Ramos (cell line): ENCODE measurements around the gene NOL3.

Source experiments
- in situ Hi-C: fragments of 300-500 bp; cut with MboI; formaldehyde crosslinking; loops from one replicate; pipeline ENCODE4 v1.14.3; 2022; ENCODE audit warnings: low sequenced_read_pairs; ENCODE audit not compliant: unreplicated experiment

The NOL3 gene

GRCh38 chr16:67201411-67202345, 31.3 kb downstream of the NOL3 start:
- in situ Hi-C loops, result no loop called here

DNA sequence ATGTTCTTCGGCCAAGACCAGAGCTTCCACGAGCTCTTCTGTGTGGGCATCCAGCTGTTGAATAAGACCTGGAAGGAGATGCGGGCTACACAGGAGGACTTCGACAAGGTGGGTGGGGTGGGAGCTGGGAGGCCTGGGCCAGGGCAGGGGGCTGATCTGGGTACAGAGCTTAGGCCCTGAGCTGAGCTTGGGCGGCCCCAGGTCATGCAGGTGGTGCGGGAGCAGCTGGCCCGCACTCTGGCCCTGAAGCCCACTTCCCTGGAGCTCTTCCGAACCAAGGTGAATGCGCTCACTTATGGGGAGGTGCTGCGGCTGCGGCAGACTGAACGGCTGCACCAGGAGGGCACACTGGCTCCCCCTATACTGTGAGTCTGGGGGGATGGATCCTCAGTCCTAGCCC, 32.1 kb downstream of the NOL3 start:
- in situ Hi-C loops, result no loop called here

- in situ Hi-C loops, result no loop called here
Measured at GRCh38 chr16:67202956-67203493, 32.7 kb downstream of the NOL3 start.

DNA sequence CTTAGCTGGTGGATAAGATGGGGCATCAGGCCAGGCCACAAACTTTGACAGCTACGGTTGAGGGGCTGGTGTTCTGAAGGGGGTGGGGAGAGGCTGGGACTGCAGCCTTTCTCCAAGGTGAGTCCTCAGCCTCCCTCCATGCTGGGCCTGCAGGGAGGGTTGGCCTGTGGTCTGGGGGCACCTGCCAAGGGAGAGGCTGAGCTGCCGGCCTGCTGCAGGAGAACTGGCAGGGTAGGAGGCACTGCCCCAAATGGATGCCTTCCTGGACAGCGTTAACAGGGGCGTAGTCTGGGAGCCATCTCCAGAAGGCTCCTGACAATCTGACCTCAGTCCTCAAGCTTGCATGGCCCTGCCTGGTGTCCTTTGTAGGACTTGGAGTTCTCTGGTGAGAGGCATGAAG, 33.7 kb downstream of the NOL3 start:
- in situ Hi-C loops, result no loop called here

DNA sequence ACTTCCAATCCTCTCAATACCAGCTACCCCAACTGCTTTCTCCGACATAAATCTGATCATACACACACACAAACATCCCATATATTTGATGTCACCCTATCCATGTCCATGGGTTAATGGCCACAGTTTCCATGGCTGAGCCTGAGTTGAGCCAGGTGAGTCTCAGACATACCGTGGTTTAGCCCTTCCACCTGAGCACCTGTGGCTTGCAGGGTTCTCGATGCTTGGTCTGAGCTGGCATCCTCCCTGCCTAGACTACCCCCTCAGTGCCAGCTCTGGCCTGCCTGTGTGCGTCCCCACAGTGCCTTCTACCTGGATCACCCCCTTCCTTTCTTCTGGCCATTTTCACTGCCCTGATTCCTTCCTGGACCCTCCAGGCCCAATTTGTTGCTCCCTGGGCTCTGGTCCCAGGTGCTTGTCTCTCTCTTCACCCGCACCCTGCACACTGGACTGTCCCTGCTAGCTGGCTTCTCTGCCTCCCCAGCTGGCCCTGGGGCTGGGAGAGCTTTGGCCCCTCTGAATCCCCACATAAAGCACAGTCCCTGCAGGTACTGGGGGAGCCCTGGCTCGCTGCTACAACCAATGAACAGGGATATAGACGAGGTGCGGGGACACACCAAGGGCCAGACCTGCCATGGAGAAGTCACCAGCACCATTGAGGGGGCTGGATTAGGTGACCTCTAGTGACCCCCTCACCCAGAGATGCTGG, 35.9 kb downstream of the NOL3 start:
- in situ Hi-C loops, result no loop called here

DNA sequence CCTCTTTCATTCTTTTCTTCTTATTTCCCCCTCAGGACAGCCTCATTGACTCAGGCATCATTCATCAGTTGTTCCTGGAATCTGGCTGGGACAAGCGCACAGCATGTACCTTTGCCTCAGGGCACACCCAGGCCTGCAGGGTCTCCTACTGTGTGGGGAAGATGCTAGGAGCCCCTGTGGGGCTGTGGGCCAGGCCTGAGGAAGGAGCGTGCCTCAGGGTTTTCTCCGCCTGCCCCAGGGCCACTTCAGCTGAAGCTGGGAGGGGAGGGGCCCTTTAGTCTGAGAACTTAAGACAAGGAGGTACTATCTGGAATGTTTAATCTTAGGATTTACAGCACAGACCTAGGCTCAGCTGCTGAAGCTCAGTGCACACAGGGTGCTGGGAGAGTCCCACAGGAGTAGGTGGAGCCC, 36.5 kb downstream of the NOL3 start:
- in situ Hi-C loops, result no loop called here

DNA sequence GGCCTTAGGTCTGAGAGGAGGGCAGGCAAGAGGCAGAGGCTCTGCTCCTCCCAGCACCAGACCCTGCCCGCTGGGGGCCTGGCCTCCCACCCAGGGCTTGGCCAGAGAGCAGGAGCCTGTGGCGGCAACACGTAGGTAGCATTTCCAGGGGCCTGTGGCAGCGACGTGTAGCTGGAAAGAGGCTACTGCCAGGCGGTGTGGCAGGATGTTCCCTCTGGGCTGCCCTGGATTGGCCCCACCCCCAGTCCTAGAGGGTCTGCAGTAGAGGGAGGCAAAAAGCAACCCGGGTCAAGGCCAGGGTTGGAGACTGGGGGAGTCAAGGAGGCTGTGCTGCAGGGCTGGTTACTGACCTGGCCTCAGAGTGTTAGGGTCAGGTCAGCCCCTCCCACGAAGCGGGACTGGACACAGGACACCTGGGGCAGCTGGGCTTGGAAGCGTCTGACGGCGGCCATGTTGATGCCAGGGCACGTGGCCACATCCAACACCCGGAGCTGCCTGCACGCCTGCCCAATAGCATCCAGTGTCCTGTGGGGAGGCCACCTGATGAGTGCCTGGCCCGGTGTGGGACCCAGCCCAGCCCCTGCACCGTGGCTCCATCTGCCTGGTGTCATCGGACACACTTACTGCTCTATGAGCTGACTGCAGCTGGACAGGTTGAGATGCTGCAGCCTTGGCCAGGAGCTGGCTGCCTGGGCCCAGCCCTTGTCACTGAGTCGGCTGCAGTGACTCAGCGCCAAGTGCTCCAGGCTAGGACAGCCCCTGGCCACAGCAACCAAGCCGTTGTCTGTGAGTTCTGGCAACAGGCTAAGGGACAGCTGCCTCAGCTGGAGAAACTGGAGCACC, 37.1 kb downstream of the NOL3 start:
- in situ Hi-C loops, result no loop called here

- in situ Hi-C loops, result no loop called here
Measured at GRCh38 chr16:67208154-67208896, 38.0 kb downstream of the NOL3 start.

DNA sequence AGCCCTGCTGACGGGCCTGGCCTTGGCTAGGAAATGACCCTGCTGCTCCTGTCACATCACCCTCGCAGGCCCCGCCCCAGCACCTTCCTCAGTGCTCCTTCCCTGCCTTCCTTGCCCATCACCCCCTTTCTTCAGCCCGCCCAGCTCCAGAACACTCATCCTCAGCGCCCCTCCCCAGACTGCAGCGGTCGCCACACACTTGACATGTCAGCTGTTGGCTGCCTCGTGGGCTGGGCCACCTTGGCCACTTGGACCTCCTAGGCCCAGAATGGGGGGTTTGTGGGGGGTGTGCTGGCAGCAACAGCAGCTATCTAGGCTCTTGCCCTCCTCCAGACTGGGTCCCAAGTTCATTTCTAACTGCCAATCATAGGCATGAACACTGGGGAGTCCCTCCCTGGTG, 39.2 kb downstream of the NOL3 start:
- in situ Hi-C loops, result no loop called here

DNA sequence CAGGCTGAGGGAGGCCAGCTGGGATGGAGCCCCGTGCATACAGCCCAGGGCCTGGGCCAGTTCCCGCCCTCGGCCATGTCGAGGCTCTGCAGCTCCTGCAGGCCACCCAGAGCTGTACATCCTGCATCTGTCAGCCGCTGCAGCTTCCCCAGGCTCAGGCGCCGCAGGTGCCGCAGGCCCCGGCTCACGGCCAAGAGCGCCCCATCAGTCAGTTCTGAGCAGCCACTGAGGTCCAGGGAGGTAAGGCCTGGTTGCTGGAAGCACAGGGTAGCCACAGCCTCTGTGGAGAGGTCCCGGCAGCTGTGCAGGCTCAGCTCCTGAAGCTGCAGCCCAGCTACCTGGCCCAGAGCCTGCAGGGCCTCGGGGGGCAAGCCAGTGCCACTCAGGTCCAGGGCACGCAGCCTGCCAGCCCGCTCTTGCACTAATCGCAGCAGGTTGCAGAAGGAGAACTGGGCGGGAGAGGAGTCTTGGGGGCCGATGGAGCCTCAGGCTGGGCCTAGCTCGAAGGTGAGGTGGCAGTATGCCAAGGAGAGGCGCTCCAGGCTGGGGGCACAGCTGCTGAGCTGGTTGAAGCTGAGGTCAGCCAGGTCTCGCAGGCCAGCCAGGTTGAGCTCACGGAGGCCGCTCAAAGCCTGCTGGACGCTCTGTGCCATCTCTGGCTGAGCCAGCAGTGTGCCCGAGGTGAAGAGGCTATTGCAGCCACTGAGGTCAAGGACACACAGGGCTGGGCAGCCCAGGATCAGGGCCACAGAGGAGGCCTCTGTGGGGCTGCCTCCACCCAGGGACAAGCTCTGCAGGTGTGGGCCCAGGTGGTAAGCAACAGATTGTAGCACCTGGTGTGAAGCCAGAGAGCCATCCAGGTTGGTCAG, 40.0 kb downstream of the NOL3 start:
- in situ Hi-C loops, result no loop called here

DNA sequence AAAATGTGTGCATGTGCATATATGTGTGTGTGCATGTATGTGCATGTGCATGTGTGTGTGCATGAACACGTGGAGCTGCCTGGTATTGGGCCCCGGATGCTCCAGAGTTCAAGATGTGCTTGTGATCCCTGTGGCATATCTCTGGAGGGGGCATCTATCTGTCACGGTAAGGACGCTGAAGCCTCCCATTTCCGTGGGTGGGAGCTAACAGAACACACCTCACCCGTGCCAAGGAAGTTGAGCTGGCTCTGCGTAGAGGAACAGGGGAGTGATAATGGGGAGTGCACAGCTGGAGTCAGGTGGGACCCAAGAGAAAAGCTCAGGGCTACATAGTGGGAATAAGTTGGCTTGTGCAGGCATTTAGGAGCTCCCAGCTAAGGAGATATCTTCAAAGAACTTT, 41.3 kb downstream of the NOL3 start:
- in situ Hi-C loops, result no loop called here

- in situ Hi-C loops, result no loop called here
Measured at GRCh38 chr16:67212766-67213165, 42.4 kb downstream of the NOL3 start.

GRCh38 chr16:67213197-67214019, 43.1 kb downstream of the NOL3 start:
- in situ Hi-C loops, result no loop called here

DNA sequence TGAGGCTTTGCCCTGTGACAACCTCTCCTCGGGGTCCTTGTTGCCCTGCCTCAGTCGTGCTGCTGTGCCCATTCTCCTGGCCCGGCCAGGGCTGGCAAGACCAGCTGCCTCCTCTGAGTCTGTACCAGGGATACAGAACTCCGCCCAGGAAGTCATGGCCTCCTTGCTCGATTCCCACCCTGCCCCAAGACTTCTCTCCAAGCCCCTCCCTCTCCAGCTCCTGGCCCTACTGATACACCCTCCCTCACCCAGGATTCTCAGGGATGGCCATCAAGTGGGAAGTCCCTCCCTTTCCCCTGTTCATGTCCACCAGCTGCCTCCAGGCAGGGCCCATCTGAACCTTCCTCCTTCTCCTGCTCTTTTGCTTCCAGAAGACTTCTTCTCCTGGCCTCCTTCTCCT, 45.4 kb downstream of the NOL3 start:
- in situ Hi-C loops, result no loop called here

- in situ Hi-C loops, result no loop called here
Measured at GRCh38 chr16:67216612-67217490, 46.5 kb downstream of the NOL3 start.

DNA sequence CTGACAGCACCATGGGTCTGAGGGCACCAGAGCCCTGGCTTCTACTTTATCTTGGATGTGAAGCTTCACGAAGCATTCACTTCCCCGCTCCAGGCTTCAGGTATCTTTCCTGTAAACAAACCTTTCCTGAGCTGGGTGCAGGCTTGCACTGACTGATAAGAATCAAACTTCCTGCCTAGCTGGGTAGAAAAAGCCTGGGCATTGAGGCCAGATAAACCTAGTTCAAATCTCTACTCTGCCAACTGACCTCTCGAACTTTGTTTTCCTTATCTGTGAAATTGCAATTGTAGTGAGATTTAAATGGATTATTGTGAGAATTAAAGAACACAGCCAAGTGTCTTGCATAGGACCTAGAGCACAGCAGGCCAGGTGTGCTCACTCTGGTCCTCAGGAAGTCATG, 53.7 kb downstream of the NOL3 start:
- in situ Hi-C loops, result no loop called here
